Measurements from ENCODE around the gene GLIS2.

GLIS2 gene

GRCh38 chr16:4298761-4299522, 16.9 kb upstream of the GLIS2 start:
- no peak for DNase-seq

GRCh38 chr16:4301177-4301576, 14.7 kb upstream of the GLIS2 start:
- no peak for DNase-seq

- no peak for DNase-seq
Measured at GRCh38 chr16:4301968-4302367, 13.9 kb upstream of the GLIS2 start.

GRCh38 chr16:4303973-4304372, 11.9 kb upstream of the GLIS2 start:
- DNase-seq: no peak

- DNase-seq: peak; percentile 58
Measured at GRCh38 chr16:4306470-4307214, 9.2 kb upstream of the GLIS2 start.

- DNase-seq: peak; percentile 98
Measured at GRCh38 chr16:4307215-4308037, 8.4 kb upstream of the GLIS2 start.

- no peak for DNase-seq
Measured at GRCh38 chr16:4309102-4309832, 6.6 kb upstream of the GLIS2 start.

GRCh38 chr16:4309833-4310266, 6.0 kb upstream of the GLIS2 start:
- peak; percentile 73 for DNase-seq

GRCh38 chr16:4313563-4314531, 2.0 kb upstream of the GLIS2 start:
- DNase-seq: no peak

- DNase-seq: peak; percentile 42
Measured at GRCh38 chr16:4314532-4315185, 1.2 kb upstream of the GLIS2 start.

GRCh38 chr16:4316108-4316863, 419 bp downstream of the GLIS2 start:
- no peak for DNase-seq

- no peak for DNase-seq
Measured at GRCh38 chr16:4316864-4317531, 1.1 kb downstream of the GLIS2 start.

- DNase-seq: no peak
Measured at GRCh38 chr16:4317532-4318450, 1.9 kb downstream of the GLIS2 start.

GRCh38 chr16:4318451-4318910, 2.6 kb downstream of the GLIS2 start:
- no peak for DNase-seq

- no peak for DNase-seq
Measured at GRCh38 chr16:4318967-4319366, 3.1 kb downstream of the GLIS2 start.

- DNase-seq: peak; percentile 58
Measured at GRCh38 chr16:4319454-4320421, 3.9 kb downstream of the GLIS2 start.

GRCh38 chr16:4320571-4321137, 4.8 kb downstream of the GLIS2 start:
- DNase-seq: no peak

All from activated T-cell treated with anti-CD3 and anti-CD28 coated beads, Interleukin-2, amount 50 U/mL, for 1 hour (primary cell).